Neural cell (in vitro differentiated cells): ENCODE measurements around the gene TSGA10IP.

Experiments used
- CTCF ChIP-seq: fragments of 450-650 bp; IDR thresholded peaks from 2 replicates; pipeline ENCODE4 v1.5.1; 2014; ENCODE audit warnings: antibody characterized with exemption, mild to moderate bottlenecking, moderate library complexity; ENCODE audit not compliant: poor library complexity, severe bottlenecking
- EP300 ChIP-seq: fragments of 450-650 bp; conservative IDR thresholded peaks from 2 replicates; pipeline ENCODE4 v1.6.1; 2014; ENCODE audit warnings: antibody characterized with exemption, mild to moderate bottlenecking, moderate library complexity; ENCODE audit not compliant: poor library complexity, severe bottlenecking
- EZH2 ChIP-seq: fragments of 200-600, 300-800 bp; shearing (Covaris generic), sonication (generic); IDR thresholded peaks from 2 replicates; pipeline ENCODE4 v1.6.1; 2014; ENCODE audit warnings: antibody characterized with exemption, low read length, borderline replicate concordance, mild to moderate bottlenecking; ENCODE audit not compliant: insufficient read depth, poor library complexity, severe bottlenecking
- MXI1 ChIP-seq: fragments of 450-650 bp; conservative IDR thresholded peaks from 2 replicates; pipeline ENCODE4 v1.6.1; 2014; ENCODE audit warnings: antibody characterized with exemption, mild to moderate bottlenecking; ENCODE audit not compliant: poor library complexity, severe bottlenecking
- POLR2AphosphoS5 ChIP-seq: IDR thresholded peaks from 2 replicates; pipeline ENCODE4 v1.6.1; 2012
- RAD21 ChIP-seq: fragments of 450-650 bp; conservative IDR thresholded peaks from 2 replicates; pipeline ENCODE4 v1.6.1; 2014; ENCODE audit warnings: antibody characterized with exemption, mild to moderate bottlenecking, moderate library complexity
- REST ChIP-seq: IDR thresholded peaks from 2 replicates; pipeline ENCODE4 v1.6.1; 2012; ENCODE audit warnings: borderline replicate concordance
- SMC3 ChIP-seq: fragments of 450-650 bp; conservative IDR thresholded peaks from 2 replicates; pipeline ENCODE4 v1.6.1; 2014; ENCODE audit warnings: antibody characterized with exemption, mild to moderate bottlenecking, moderate library complexity; ENCODE audit not compliant: poor library complexity
- TAF1 ChIP-seq: IDR thresholded peaks from 2 replicates; pipeline ENCODE4 v1.6.1; 2012; ENCODE audit warnings: low read depth

- TF ChIP-seq CTCF = no peak
- TF ChIP-seq EZH2 = no peak
- TF ChIP-seq EP300 = no peak
- TF ChIP-seq SMC3 = no peak
- TF ChIP-seq POLR2AphosphoS5 = no peak
- no peak for TF ChIP-seq TAF1
- TF ChIP-seq REST = no peak
- TF ChIP-seq RAD21 = no peak
- no peak for TF ChIP-seq MXI1
Observed at GRCh38 chr11:65958291-65958690, 13.0 kb downstream of the TSGA10IP start.
